ENCODE results near the gene ZBTB16. TPM values are rescaled to one million over a fixed set of nuclear protein-coding genes. Genes with fewer than 3 reads are reported as not detected.

The ZBTB16 gene
- total RNA-seq, 1 experiment from 2014 or later = 0.21 TPM

GRCh38 chr11:114129699-114130098, 70.2 kb downstream of the ZBTB16 start:
- in situ Hi-C loops (cut with HindIII; ENCODE audit: low pct_unique_long_range_greater_than_20kb, low sequenced_read_pairs) (no loop called here), intact Hi-C loops (cut with micrococcal nuclease; ENCODE audit: unreplicated experiment) (no loop called here)
- Histone ChIP-seq H3K4me1 (ENCODE audit: control insufficient read depth, insufficient read depth, low read length) (no peaks in the 10 kb centered on the region), H3K9me3 (ENCODE audit: control insufficient read depth, insufficient read depth, low read depth, low read length) (no peaks in the 10 kb centered on the region), H3K36me3 (ENCODE audit: control insufficient read depth, insufficient read depth, low read length) (no peaks in the 10 kb centered on the region), H3K4me3 (ENCODE audit: low read depth in 2 of 2, low read length in 2 of 2) (no peak overlapping the region), H3K27me3 (ENCODE audit: control insufficient read depth, insufficient read depth, low read length) (peaks cover 20% of the 10 kb centered on the region), H3K27ac (ENCODE audit: low read length) (no peak overlapping the region)
- ChIA-PET CTCF (interaction anchor here (0.6 kb wide), 1 partner anchor 53 kb away, joined by 3 read pairs; no protein-coding TSS in a partner anchor), POLR2A (interaction anchor here (0.5 kb wide), 1 partner anchor 44 kb away, joined by 4 read pairs; no protein-coding TSS in a partner anchor)
- DNase-seq (ENCODE audit: low read depth, low spot score) (no peak), ATAC-seq (no peak)
- TF ChIP-seq TCF7L2 (IDR thresholded peaks at IDR 0.05; ENCODE audit: low read depth, low read length) (no peak), POLR2AphosphoS5 (IDR thresholded peaks at IDR 0.05; ENCODE audit: low read depth, low read length) (no peak), SIN3A (IDR thresholded peaks at IDR 0.05; ENCODE audit: borderline replicate concordance, insufficient read depth, low read depth, low read length) (no peak), REST (IDR thresholded peaks at IDR 0.05; ENCODE audit: insufficient read depth in 1 of 2, low read depth in 2 of 2, low read length in 1 of 2) (no peak)
- TF ChIP-seq, protein P1, sequence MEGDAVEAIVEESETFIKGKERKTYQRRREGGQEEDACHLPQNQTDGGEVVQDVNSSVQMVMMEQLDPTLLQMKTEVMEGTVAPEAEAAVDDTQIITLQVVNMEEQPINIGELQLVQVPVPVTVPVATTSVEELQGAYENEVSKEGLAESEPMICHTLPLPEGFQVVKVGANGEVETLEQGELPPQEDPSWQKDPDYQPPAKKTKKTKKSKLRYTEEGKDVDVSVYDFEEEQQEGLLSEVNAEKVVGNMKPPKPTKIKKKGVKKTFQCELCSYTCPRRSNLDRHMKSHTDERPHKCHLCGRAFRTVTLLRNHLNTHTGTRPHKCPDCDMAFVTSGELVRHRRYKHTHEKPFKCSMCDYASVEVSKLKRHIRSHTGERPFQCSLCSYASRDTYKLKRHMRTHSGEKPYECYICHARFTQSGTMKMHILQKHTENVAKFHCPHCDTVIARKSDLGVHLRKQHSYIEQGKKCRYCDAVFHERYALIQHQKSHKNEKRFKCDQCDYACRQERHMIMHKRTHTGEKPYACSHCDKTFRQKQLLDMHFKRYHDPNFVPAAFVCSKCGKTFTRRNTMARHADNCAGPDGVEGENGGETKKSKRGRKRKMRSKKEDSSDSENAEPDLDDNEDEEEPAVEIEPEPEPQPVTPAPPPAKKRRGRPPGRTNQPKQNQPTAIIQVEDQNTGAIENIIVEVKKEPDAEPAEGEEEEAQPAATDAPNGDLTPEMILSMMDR (IDR thresholded peaks at IDR 0.05) = no peak
- BruUV-seq (replicated peaks) = no TSS peak

DNA sequence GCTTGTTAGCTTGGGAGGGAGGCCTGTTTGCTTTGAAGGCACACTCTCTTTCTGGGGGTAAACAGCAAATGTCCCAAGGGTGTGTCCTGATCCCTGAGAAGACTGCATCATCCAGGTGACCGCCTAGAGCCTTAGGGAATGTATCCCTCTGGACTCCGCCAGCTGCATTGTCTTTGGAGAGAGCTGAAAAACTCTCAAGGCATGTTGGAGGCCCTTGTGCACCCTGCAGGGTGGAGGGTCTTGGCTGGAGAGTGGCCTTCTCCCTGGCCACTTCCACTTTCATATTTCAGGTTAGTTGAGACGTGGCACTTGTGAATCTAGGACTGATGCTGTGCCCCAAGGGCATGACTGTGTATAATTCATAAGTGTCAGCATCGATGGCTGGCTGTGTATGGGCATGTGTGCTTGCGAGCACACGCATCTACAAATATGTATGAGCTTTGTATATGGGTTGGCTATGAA, 70.6 kb downstream of the ZBTB16 start:
- TF ChIP-seq, protein P1 (IDR thresholded peaks at IDR 0.05) = no peak
- no peak for TF ChIP-seq POLR2AphosphoS5 (IDR thresholded peaks at IDR 0.05; ENCODE audit: low read depth, low read length)
- TF ChIP-seq TCF7L2 (IDR thresholded peaks at IDR 0.05; ENCODE audit: low read depth, low read length) = no peak
- no peak for TF ChIP-seq REST (IDR thresholded peaks at IDR 0.05; ENCODE audit: insufficient read depth in 1 of 2, low read depth in 2 of 2, low read length in 1 of 2)
- TF ChIP-seq SIN3A (IDR thresholded peaks at IDR 0.05; ENCODE audit: borderline replicate concordance, insufficient read depth, low read depth, low read length) = no peak
- CTCF ChIA-PET = interaction anchor here (0.6 kb wide), 1 partner anchor 54 kb away, joined by 3 read pairs; no protein-coding TSS in a partner anchor

More for the DNA sequence above, 70.6 kb downstream of the ZBTB16 start:
- Histone ChIP-seq H3K4me3 (ENCODE audit: low read depth in 2 of 2, low read length in 2 of 2) (no peak overlapping the region), H3K4me1 (ENCODE audit: control insufficient read depth, insufficient read depth, low read length) (no peaks in the 10 kb centered on the region), H3K9me3 (ENCODE audit: control insufficient read depth, insufficient read depth, low read depth, low read length) (no peaks in the 10 kb centered on the region), H3K27ac (ENCODE audit: low read length) (no peak overlapping the region), H3K36me3 (ENCODE audit: control insufficient read depth, insufficient read depth, low read length) (no peaks in the 10 kb centered on the region), H3K27me3 (ENCODE audit: control insufficient read depth, insufficient read depth, low read length) (peaks cover 23% of the 10 kb centered on the region)
- no TSS peak for BruUV-seq (replicated peaks)
- ATAC-seq = no peak
- in situ Hi-C loops (cut with HindIII; ENCODE audit: low pct_unique_long_range_greater_than_20kb, low sequenced_read_pairs) = no loop called here
- no peak for DNase-seq (ENCODE audit: low read depth, low spot score)
- intact Hi-C loops (cut with micrococcal nuclease; ENCODE audit: unreplicated experiment) = no loop called here
- POLR2A ChIA-PET = no interaction called here

Measured in Panc1 (cell line).